Breast epithelium (tissue), 4 donors: ENCODE data around the gene OR4C13. TPM values are rescaled to one million over a fixed set of nuclear protein-coding genes. Genes with fewer than 3 reads are reported as not detected.
"Not testable (repeated sequence)": the region's sequence is repeated elsewhere in the genome, so short reads cannot be mapped to it uniquely, and the experiment has no call there.

Experiments used
- DNase-seq, 2 donors: peaks; one replicate each; pipeline ENCODE4 v3.0.0-alpha.2; 2019; ENCODE audit warnings: low spot score in 2 of 2
- H3K27ac ChIP-seq, 2 donors: fragments of 200-600 bp; sonication (generic) in 1 of 2; one replicate each; pipeline ENCODE4 v1.5.1; 2016 to 2019; ENCODE audit warnings: mild to moderate bottlenecking in 1 of 2
- H3K27me3 ChIP-seq, 2 donors: fragments of 200-600 bp; sonication (generic) in 1 of 2; one replicate each; pipeline versions ENCODE4 v1.5.1 to v1.6.0; 2017 to 2019; ENCODE audit warnings: control low read depth in 1 of 2, mild to moderate bottlenecking in 1 of 2
- H3K36me3 ChIP-seq: fragments of 200-600 bp; one replicate; pipeline ENCODE4 v1.5.1; 2019
- H3K4me1 ChIP-seq, 2 donors: fragments of 200-600 bp; sonication (generic); one replicate each; pipeline ENCODE4 v1.5.1; 2016 to 2019; ENCODE audit warnings: control low read depth in 1 of 2
- H3K4me3 ChIP-seq, 3 donors: fragments of 200-600 bp; sonication (generic); 1 replicate in 2 of 3; 2 replicates in 1 of 3; pipeline ENCODE4 v1.5.1; 2016 to 2019; ENCODE audit warnings: mild to moderate bottlenecking in 3 of 3, moderate library complexity in 2 of 3
- H3K9me3 ChIP-seq, 2 donors: fragments of 200-600 bp; sonication (generic) in 1 of 2; one replicate each; pipeline ENCODE4 v1.5.1; 2016 to 2019; ENCODE audit warnings: control low read depth in 1 of 2
- POLR2A ChIP-seq: fragments of 450-650 bp; IDR thresholded peaks from one replicate; pipeline ENCODE4 v1.6.1; 2016; ENCODE audit warnings: antibody characterized with exemption, mild to moderate bottlenecking, moderate library complexity
- POLR2AphosphoS5 ChIP-seq, 3 donors: sonication (generic); formaldehyde crosslinking; IDR thresholded peaks; one replicate each; pipeline ENCODE4 v1.6.1; 2017; ENCODE audit warnings: antibody characterized with exemption in 3 of 3
- intact Hi-C: fragments of 100-400 bp; cut with DNase I; formaldehyde crosslinking; loops from one replicate; pipeline ENCODE4 v1.15.1; 2023; ENCODE audit warnings: low total_unique reads
- total RNA-seq, 3 donors: library from RNA; depleted of rRNA; stranded (reverse); fragments of >200 nt; gene quantifications; one replicate each; pipeline ENCODE4 v1.1.0, GENCODE V29; 2016
- TF ChIP-seq, protein P1 (sequence below), 3 donors: fragments of 450-650 bp; IDR thresholded peaks; one replicate each; pipeline ENCODE4 v1.5.1; 2016 to 2017; ENCODE audit warnings: antibody characterized with exemption in 3 of 3, mild to moderate bottlenecking in 3 of 3, moderate library complexity in 3 of 3

Gene OR4C13
- not detected for total RNA-seq

DNA sequence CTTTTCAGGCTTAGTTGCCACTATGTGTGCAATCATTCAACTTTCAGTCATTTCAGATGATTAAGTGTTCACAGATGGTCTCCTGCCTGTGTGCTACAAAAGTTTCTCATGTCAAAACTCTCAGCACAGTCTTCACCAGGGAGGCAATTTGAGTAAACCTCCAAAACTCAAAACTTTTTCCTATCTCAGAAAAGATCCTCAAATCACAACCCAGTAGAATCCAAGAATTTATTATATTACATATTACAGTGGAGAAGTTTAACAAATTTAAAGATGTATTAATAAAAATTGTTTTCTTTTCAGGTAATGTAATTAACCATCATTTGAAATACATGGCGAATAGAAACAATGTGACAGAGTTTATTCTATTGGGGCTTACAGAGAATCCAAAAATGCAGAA lies at the start of gene OR4C13:
OR4C13 (plus strand) TSS at position 301 of the 400 bp plus-strand sequence; CDS start at position 333, 32 bp downstream.
- no peaks in the 10 kb centered on the region for H3K4me1 ChIP-seq
- H3K4me3 ChIP-seq = no peak within 1 kb of the TSS
- no peak within 1 kb of the TSS for H3K27ac ChIP-seq
- DNase-seq = no peak
- no peaks in the 10 kb centered on the region for H3K36me3 ChIP-seq
- intact Hi-C loops = no loop called here
- H3K9me3 ChIP-seq = peaks cover 0 to 28% of the 10 kb centered on the region in 2 donors
- TF ChIP-seq POLR2A (no peak), POLR2AphosphoS5 (IDR thresholded peaks at IDR 0.05) (no peak)
- TF ChIP-seq, protein P1, sequence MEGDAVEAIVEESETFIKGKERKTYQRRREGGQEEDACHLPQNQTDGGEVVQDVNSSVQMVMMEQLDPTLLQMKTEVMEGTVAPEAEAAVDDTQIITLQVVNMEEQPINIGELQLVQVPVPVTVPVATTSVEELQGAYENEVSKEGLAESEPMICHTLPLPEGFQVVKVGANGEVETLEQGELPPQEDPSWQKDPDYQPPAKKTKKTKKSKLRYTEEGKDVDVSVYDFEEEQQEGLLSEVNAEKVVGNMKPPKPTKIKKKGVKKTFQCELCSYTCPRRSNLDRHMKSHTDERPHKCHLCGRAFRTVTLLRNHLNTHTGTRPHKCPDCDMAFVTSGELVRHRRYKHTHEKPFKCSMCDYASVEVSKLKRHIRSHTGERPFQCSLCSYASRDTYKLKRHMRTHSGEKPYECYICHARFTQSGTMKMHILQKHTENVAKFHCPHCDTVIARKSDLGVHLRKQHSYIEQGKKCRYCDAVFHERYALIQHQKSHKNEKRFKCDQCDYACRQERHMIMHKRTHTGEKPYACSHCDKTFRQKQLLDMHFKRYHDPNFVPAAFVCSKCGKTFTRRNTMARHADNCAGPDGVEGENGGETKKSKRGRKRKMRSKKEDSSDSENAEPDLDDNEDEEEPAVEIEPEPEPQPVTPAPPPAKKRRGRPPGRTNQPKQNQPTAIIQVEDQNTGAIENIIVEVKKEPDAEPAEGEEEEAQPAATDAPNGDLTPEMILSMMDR (IDR thresholded peaks at IDR 0.05) = no peak
- H3K27me3 ChIP-seq = no peaks in the 10 kb centered on the region

DNA sequence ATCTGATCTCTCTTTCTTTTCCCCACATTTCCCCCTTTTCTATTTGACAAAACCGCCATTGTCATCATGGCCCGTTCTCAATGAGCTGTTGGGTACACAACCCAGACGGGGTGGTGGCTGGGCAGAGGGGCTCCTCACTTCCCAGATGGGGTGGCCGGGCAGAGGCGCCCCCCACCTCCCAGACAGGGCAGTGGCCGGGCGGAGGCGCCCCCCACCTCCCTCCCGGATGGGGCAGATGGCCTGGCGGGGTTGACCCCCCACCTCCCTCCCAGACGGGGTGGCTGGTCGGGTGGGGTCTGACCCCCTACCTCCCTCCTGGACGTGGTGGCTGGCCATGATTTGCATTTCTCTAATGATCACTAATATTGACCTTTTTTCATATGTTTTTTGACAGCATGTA lies 40.7 kb upstream of the OR4C13 start:
- intact Hi-C loops, H3K4me1 ChIP-seq, H3K27me3 ChIP-seq: not testable (repeated sequence)

DNA sequence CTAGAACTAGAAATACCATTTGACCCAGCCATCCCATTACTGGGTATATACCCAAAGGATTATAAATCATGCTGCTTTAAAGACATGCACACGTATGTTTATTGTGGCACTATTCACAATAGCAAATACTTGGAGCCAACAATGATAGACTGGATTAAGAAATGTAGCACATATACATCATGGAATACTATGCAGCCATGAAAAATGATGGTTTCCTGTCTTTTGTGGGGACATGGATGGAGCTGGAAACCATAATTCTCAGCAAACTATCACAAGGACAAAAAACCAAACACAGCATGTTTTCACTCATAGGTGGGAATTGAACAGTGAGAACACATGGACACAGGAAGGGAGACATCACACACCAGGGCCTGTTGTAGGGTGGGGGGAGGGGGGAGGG lies 3.5 kb upstream of the OR4C13 start:
- H3K36me3 ChIP-seq, H3K27ac ChIP-seq, H3K4me3 ChIP-seq, intact Hi-C loops, DNase-seq, H3K4me1 ChIP-seq, H3K27me3 ChIP-seq: not testable (repeated sequence)
- H3K9me3 ChIP-seq = peaks cover 0 to 28% of the 10 kb centered on the region in 2 donors

More for the DNA sequence above, 40.7 kb upstream of the OR4C13 start:
- H3K36me3 ChIP-seq, H3K27ac ChIP-seq, H3K4me3 ChIP-seq, DNase-seq, H3K9me3 ChIP-seq: not testable (repeated sequence)

DNA sequence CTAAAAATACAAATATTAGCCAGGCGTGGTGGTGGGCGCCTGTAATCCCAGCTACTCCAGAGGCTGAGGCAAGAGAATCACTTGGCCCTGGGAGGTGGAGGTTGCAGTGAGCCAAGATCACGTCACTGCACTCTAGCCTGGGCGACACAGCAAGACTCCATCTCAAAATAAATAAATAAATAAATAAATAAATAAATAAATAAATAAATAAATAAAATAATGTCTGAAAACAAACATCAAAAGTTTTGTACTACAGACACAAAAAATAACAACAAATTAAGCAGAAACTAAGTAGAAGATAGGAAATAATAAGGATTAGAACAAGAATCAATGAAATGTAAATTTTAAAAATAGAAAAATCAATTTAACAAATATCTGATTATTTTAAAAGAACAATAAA lies 21.2 kb downstream of the OR4C13 start:
- H3K4me1 ChIP-seq, DNase-seq, H3K9me3 ChIP-seq, H3K27me3 ChIP-seq, H3K36me3 ChIP-seq, intact Hi-C loops, H3K4me3 ChIP-seq, H3K27ac ChIP-seq: not testable (repeated sequence)

DNA sequence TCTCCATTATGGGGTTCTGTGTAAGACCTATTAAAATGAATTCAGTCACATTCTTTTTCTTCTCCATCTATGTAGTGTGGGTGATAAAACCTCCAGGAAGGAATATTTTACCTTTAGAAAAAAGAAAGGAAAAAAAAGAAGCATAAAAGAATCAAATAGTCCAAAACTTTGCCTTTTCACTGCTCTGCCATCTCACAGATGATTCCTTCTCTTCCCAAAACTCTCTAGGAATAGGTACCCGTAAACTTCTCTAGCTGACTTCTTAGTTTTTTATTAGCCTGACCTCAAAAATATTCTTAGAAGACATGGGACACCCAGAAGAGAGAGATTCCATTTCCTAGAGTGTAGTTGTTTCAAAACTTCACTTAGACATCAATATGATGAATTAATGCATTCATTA lies 30.2 kb downstream of the OR4C13 start, which contains the start of gene OR4C12:
OR4C12 (minus strand) TSS at position 101 of the 400 bp plus-strand sequence; CDS start at position 67, 34 bp downstream.
- H3K27ac ChIP-seq, DNase-seq, H3K9me3 ChIP-seq, intact Hi-C loops, H3K4me1 ChIP-seq, H3K36me3 ChIP-seq, H3K27me3 ChIP-seq, H3K4me3 ChIP-seq: not testable (repeated sequence)

DNA sequence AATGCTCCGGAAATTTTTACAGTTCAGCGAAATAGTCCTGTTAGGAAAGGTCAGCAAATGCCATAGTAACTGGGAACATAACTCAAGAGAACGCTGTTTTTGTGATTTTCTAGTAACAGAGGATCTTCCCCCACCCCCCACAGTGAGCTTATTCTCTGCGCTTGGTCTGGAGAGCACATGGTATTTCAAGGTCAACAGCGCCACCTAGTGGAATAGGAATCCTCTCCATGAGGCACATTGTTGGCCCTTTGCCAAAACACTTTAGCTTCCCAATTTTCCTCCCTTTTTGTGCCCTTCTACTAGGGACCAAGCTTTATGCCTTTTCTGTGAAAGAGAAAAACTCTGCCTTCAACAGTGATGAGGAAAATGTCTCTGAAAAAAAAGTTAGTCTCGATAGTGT lies 43.4 kb downstream of the OR4C13 start:
- no peak for DNase-seq
- Histone ChIP-seq H3K27me3 (no peaks in the 10 kb centered on the region), H3K9me3 (peaks cover 12 to 50% of the 10 kb centered on the region in 2 donors), H3K27ac (no peak overlapping the region), H3K36me3 (no peaks in the 10 kb centered on the region), H3K4me1 (no peaks in the 10 kb centered on the region), H3K4me3 (no peak overlapping the region)
- intact Hi-C loops = no loop called here
- no peak for TF ChIP-seq POLR2AphosphoS5 (IDR thresholded peaks at IDR 0.05)
- TF ChIP-seq POLR2A = no peak
- TF ChIP-seq, protein P1 (IDR thresholded peaks at IDR 0.05) = peak in 1 of 3 donors; percentile 9

Other genes with a start within 250 kb of the OR4C13 start
- not detected for gene OR4C12, start 30.1 kb downstream of the OR4C13 start, total RNA-seq
- gene OR4C45, start 80.5 kb downstream of the OR4C13 start, total RNA-seq = not detected